ENCODE results near the gene CYTH3. TPM values are rescaled to one million over a fixed set of nuclear protein-coding genes. Genes with fewer than 3 reads are reported as not detected.

CYTH3 gene
- total and polyA plus RNA-seq, 9 of the 15 experiments (the other 6 are each of a cell fraction or from before 2014, with no cell fraction given), result 0.25 to 15.2 (median 11.4) TPM

- Histone ChIP-seq H3K4me1 (replicated peaks in 1 of 2; ENCODE audit: control insufficient read depth in 2 of 2, insufficient read depth in 2 of 2, low read length in 2 of 2) (no peaks in the 10 kb centered on the region), H3K9ac (ENCODE audit: insufficient read depth in 1 of 2, low read depth in 2 of 2, low read length in 2 of 2) (no peak overlapping the region), H3K4me2 (ENCODE audit: insufficient read depth, low read length) (no peak overlapping the region), H3K27ac (ENCODE audit: extremely low read depth, low read depth, low read length) (no peak overlapping the region), H2AFZ (ENCODE audit: low read depth, low read length) (no peak overlapping the region), H3K9me3 (replicated peaks; ENCODE audit: control insufficient read depth, insufficient read depth, low read depth, low read length) (peaks cover 5% of the 10 kb centered on the region), H3K36me3 (ENCODE audit: control insufficient read depth, insufficient read depth, low read length) (peaks cover 80% of the 10 kb centered on the region), H3K27me3 (ENCODE audit: control insufficient read depth in 2 of 2, insufficient read depth in 2 of 2, low read length in 2 of 2) (no peaks in the 10 kb centered on the region), H3K4me3 (no peak overlapping the region), H3K79me2 (ENCODE audit: control insufficient read depth, insufficient read depth, low read length) (no peaks in the 10 kb centered on the region; the same call in 2 of the 3 replicates), H3K9me1 (ENCODE audit: control insufficient read depth, insufficient read depth, low read length) (no peaks in the 10 kb centered on the region), H4K20me1 (replicated peaks; ENCODE audit: control insufficient read depth, insufficient read depth, low read length) (no peaks in the 10 kb centered on the region)
- FAIRE-seq (no peak), ATAC-seq (no peak), DNase-seq (ENCODE audit: extremely low read depth in 1 of 4, low spot score in 3 of 4) (no peak)
- WGBS (ENCODE audit: insufficient coverage, low coverage, missing lambda C conversion rate), result 86% methylated on average over 2 of the region's 2 CpGs
- ChIA-PET CTCF (ENCODE audit: low intra/inter-chr PET ratio) (no interaction called here), POLR2A (interaction anchor here (0.7 kb wide), 1 partner anchor 504 kb away, joined by 4 read pairs; no protein-coding TSS in a partner anchor)
- in situ Hi-C loops (cut with MboI) (no loop called here), intact Hi-C loops (cut with micrococcal nuclease) (no loop called here)
- TF ChIP-seq FIP1L1 (IDR thresholded peaks at IDR 0.05; ENCODE audit: low read depth, low read length, poor library complexity, severe bottlenecking) (no peak), MCM7 (IDR thresholded peaks at IDR 0.05) (no peak), CTBP1 (IDR thresholded peaks at IDR 0.05; ENCODE audit: borderline replicate concordance) (no peak), CBX2 (IDR thresholded peaks at IDR 0.05; ENCODE audit: insufficient read depth, low read length, poor library complexity, severe bottlenecking) (no peak), CHD2 (IDR thresholded peaks at IDR 0.05; ENCODE audit: low read depth, low read length) (no peak), ZNF253 (CRISPR knock-in tag; conservative IDR thresholded peaks at IDR 0.05) (no peak), SIRT6 (IDR thresholded peaks at IDR 0.05; ENCODE audit: low read depth, low read length) (no peak), PML (IDR thresholded peaks at IDR 0.05; ENCODE audit: low read length) (no peak), MXI1 (IDR thresholded peaks at IDR 0.05; ENCODE audit: low read depth, low read length) (no peak), CHD1 (IDR thresholded peaks at IDR 0.05; ENCODE audit: low read length) (no peak), NCOA4 (IDR thresholded peaks at IDR 0.05; ENCODE audit: partially characterized antibody) (no peak)
- BruUV-seq (replicated peaks), result no TSS peak
Observed at GRCh38 chr7:6117533-6117932, 154.9 kb downstream of the CYTH3 start.

All from K562 (cell line).